GM18858 (cell line): Measurements from ENCODE around the gene SPAG9.
"Not testable (repeated sequence)": the region's sequence is repeated elsewhere in the genome, so short reads cannot be mapped to it uniquely, and the experiment has no call there.

ENCODE experiments used
- ATAC-seq: cut with Tn5 transposase; IDR thresholded peaks from one replicate; pipeline ENCODE4 v1.9.1; 2021; ENCODE audit not compliant: unreplicated experiment

Gene SPAG9

DNA sequence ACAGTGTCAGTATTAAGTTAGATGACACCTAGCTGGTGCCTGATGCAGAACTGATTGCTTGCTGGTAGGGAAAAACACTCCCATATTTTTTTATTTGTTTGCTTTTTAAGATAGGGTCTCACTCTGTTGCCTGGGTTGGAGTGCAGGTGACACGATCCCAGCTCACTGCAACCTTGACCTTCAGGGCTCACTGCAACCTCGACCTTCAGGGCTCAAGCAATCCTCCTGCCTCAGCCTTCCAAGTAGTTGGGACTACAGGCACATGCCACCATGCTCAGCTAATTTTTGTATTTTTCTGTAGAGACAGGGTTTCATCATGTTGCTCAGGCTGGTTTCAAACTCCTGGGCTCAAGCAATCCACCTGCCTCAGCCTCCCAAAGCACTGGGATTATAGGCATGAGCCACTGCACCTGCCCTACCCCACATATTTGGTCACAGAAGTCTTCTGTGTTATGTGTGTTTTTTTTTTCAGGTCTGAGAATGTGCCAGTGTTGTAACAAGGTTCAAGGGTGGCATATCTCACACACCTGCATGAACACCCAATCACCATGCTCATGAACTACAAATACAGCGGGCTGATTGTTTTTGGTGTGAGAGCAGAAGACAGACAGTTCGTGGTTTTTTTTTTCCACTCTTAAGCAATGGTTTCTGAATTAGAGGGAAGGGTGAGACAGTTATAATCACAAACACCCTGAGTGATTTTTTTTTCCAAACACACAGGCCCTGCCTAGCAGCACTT is 22.8 kb downstream of the SPAG9 start:
- ATAC-seq, result no peak

DNA sequence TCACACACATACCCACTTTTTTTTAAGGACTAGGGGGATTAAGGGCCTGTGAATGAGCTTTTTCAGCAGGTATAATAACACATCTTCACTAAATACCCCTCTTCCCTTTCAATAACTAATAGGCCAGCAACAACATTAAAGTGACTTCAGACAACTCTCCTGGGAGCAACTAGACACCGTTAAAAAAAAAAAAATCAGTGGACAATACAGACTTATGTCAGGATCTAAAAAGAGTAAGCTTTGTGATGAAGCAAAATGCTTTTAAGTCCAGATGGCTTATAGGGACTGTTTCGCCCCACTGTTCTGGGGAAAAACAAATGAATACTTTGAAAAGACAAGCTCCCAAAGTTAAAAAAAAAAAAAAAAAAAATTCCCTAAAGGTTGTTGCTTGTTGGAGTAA is 29.0 kb downstream of the SPAG9 start:
- no peak for ATAC-seq

DNA sequence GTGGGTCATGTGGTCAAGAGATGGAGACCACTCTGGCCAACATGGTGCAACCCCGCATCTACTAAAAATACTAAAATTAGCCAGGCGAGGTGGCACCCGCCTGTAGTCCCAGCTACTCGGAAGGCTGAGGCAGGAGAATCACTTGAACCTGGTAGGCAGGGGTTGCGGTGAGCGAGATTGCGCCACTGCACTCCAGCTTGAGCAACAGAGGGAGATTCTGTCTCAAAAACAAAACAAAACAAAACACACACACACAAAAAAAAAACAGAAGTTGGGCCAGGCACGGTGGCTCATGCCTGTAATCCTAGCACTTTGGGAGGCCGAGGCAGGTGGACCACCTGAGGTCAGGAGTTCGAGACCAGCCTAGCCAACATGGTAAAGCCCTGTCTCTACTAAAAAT is 31.8 kb downstream of the SPAG9 start:
- ATAC-seq, result not testable (repeated sequence)

DNA sequence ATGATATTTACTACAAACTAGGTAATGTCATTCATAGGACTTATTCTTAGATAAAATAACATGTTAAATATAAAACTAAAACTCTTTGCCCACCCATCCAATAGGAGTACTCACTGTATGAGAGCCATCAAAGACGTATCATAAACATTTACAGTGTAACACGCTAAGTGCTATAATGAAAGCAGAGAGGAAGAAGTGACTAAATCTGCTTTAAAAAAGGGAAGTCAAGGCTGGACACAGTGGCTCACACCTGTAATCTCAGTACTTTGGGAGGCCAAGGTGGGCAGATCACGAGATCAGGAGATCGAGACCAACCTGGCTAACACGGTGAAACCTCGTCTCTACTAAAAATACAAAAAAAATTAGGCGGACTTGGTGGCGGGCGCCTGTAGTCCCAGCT is 32.4 kb downstream of the SPAG9 start:
- ATAC-seq, result no peak

DNA sequence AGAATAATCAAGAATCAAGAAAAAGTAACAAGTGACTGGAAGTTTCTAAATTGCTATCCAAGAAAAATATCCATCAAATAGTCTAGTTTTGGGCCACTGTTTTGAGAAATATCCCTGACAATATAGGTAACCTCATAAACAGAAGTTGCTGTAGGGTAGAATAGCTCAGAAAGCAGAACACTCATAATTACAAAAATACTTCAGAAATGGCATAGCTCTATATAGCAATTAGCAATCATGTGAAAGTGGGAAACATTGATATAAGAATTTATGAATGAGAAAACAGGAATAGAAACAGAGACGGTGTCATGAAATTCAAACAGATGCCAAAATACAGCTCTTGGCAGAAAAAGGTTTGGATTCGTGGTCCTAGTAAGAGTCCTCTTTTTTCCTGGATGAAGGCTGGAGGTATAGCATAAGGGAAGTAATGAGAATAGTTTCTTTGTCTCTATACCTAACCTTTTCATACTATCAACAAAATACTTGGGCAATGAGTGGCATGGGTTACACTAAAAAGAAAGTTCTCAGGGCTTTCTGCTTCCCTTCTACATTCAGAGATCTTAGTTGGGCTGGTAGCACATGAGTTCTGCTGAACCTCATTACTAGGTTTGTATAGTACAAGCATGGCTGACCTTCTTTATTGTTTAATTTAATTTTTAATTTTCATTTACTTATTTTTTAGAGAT is 33.5 kb downstream of the SPAG9 start:
- no peak for ATAC-seq

DNA sequence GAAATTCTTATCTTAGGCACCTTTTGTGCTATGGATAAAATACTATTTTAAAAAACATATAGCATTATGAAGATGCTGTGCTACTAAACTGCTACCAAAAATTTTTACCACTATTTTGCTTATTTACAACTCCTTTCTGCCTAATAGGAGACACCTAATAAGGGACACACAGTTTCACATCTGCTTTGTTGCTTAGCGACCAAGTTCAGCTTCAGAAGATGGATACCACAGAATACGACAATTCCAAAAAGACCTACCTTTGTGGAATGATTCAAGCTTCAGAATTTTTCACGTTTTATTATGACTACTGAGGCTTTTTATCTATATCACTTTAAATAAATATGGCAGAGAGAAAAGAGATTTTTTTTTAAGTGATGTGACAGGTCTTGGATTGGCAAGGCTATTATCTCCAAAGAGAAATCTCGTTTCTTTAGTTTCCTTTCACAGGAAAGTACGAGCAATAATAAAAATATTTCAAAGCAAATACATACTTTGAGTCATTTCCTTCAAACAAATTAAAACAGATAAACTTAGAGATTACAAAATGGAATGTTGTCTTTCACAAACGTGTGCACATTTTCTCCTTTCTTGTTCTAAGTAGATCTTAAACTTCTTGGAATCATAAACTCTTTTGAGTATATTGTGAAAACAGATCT is 35.4 kb downstream of the SPAG9 start:
- ATAC-seq, result no peak

DNA sequence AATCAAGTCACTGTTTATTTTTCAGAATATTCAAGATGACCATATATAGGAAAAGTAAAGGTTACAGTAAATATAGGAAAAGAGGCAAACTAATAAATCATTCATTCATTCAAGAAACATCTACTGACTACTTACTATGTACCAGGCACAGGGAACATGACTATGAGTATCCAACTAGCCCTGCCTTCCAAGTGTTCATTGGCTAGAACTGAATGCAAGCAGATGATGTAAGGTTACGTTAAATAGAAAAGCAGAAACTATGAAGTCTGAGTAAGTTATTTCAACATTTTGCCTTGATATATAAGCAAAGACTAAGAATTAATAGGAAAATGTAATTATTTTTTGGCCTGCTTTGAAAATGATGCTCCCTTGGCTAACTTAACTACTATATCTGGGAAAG is 36.7 kb downstream of the SPAG9 start:
- ATAC-seq, result no peak

DNA sequence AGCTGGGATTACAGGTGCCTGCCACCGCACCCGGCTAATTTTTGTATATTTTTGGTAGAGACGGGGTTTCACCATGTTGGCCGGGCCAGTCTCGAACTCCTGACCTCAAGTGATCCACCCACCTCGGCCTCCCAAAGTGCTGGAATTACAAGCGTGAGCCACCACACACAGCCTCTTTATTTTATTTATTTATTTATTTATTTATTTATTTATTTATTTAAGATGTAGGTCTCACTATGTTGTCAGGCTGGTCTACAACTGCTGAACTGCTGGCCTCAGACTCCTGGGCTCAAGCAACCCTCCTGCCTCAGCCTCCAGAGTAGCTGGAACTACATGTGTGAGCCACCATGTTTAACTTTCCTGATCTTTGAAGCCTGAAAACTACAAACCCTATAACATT is 37.3 kb downstream of the SPAG9 start:
- not testable (repeated sequence) for ATAC-seq

DNA sequence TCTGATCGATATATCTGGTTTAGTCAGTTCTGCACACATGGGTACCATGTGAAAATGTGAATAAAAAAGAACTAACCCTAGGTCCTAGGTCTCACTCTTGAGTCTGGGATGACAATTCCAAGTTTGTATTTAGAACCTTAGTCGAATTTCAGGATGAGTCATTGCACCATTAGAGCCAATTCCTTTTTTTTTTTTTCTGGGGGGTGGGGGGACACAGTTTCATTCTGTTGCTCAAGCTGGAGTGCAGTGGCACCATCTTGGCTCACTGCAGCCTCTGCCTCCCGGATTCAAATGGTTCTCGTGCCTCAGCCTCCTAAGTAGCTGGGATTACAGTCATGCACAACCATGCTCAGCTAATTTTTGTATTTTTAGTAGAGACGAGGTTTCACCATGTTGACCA is 41.6 kb downstream of the SPAG9 start:
- no peak for ATAC-seq

DNA sequence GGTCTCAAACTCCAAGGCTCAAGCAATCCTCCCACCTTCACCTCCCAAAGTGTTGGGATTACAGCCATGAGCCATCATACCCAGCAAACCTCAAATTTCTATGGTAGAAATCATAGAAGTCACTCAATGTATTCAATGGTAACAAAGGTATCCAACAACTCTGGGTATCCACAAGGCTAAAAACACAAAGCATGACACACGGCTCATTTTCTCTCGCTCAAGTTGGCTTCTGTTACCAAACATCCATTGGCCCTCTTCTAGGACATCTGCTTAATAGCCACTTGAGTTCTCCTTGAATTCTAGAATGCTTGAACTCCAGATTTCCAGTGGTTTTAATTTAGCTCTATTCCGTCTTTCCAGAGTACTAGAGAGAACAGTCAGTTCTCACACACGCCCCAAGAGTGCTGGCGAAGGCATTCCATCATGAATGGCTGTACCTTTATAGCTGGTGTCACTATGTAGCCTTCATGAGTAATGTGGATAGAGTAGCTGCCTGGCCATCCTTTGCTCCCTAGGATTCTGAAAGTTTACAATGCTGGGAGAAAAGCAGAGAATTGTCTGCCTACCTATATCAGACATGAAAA is 42.6 kb downstream of the SPAG9 start:
- no peak for ATAC-seq

DNA sequence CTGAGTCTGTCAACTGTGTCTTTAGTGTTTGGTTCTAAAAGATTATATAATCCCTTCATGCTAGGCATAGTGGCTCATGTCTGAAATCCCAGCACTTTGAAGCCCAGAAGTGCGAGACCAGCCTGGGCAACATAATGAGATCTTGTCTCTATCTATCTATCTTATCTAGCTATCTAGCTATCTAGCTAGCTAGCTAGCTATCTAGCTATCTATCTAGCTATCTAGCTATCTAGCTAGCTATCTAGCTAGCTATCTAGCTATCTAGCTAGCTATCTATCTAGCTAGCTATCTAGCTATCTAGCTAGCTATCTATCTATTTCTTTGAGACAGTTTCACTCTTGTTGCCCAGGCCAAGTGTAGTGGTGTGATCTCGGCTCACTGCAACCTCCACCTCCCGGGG is 43.8 kb downstream of the SPAG9 start:
- ATAC-seq, result no peak

DNA sequence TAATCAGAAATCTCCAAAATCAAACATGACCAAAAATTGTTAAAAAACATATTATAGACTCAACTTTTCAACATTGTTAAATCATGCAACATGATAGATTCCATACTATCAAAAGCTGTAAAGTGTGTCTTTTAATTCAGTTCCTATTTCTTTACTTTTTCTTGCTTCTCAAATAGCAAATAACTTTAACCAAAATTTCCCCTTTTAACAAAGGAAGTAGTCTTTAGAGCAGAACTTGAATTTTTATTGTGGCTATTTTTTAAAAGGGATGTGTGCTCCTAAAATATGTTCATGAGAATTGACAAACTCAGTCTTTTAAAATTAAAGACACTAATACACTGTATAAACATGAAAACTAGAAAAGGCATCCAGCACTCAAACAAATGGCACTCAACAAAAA is 49.1 kb downstream of the SPAG9 start:
- ATAC-seq, result no peak

DNA sequence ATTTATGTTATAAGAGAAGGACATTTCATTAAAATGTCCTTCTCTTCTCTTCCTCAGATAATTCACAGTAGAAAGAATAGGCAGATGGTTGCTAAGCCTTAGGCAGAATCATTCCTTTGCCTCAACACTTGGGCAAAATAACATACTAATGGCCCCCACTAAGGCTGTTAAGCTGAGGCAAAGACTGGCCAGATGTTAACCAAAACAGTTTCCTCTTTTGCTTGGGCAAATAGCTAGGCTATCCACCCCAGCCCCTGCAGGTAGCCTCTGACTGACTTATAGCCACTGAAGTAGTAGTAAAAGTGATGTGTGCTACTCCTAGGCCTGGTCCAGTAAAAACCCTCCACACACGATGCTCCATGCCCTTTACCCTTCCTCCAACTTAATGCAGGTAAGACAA is 55.2 kb downstream of the SPAG9 start:
- no peak for ATAC-seq

DNA sequence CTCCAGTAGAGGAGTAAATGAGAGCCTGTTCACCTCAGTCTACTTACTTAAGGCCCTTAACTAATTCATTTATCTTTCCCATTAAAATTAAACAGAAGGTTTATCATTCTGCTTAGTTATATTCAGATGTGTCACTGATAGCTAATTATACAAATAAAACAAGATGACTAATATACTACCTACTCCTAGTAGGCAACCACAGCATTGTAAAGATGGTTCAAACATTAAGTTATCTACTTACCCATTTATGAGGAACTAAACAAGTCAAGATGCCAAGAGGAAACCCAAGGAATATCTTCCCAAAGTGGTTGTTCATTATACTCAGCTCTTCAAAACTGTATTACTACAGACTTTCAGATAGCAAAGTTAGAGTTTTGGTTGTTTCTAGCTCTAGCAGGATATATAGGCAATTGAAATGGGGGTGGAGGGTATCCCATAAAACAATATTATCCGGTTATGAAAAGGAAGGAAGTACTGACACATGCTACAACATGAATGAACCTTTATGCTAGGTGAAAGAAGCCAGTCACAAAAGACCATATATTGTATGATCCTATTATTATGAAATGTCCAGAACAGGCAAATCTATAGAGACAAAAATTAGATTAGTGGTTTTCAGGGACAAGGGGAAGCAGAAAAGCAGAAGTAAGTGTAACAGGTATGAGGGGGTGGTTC is 56.5 kb downstream of the SPAG9 start:
- ATAC-seq, result no peak

DNA sequence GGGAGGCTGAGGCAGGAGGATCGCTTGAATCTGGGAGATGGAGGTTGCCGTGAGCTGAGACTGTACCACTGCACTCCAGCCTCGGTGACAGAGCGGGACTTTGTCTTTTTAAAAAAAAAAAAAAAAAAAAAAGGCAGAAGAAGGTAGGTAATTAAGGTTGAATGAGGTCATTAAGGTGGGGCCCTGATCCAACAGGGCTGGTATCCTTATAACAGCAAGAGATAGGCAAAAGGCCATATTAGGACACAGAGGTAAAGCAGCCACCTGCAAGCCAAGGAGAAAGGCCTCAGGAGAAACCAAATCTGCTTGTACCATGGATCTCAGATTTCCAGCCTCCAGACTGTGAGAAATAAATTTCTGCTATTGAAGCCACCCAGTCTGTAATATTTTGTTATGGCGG is 60.3 kb downstream of the SPAG9 start:
- ATAC-seq, result no peak

DNA sequence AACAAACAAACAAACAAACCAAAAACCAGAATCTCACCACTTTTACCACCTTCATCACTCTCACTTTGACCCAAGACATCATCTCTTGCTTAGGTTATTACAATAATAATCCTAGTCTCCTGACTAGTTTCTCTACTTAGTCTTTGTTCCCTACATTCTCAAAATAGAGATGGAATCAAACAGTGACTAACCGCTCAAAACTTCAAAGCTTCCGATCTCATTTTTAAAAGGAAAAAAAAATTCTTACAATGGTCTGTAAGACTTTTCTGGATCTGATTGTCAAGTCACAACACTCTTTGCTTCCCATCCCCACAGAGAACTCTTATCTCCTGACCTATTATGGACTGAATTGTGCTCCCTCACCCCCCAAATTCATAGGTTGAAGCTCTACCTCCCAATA is 60.9 kb downstream of the SPAG9 start:
- no peak for ATAC-seq

DNA sequence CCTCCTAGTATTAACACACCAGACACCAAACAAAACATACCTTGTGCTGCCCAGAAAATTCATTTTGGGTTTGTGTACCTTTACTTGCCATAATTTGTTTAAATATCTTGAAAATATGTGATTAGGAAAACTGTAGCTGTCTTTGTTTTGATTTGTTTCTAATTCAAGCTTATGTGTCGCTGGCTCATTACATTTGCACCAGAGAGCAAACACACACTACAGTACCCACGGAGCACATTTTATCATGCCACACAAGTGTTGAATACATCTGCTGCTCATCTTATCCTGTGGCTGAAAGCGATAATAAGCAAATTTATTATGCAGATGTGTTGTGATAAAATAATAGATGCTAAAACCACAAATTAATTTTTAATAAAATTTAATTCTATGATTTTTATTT is 63.1 kb downstream of the SPAG9 start:
- no peak for ATAC-seq

DNA sequence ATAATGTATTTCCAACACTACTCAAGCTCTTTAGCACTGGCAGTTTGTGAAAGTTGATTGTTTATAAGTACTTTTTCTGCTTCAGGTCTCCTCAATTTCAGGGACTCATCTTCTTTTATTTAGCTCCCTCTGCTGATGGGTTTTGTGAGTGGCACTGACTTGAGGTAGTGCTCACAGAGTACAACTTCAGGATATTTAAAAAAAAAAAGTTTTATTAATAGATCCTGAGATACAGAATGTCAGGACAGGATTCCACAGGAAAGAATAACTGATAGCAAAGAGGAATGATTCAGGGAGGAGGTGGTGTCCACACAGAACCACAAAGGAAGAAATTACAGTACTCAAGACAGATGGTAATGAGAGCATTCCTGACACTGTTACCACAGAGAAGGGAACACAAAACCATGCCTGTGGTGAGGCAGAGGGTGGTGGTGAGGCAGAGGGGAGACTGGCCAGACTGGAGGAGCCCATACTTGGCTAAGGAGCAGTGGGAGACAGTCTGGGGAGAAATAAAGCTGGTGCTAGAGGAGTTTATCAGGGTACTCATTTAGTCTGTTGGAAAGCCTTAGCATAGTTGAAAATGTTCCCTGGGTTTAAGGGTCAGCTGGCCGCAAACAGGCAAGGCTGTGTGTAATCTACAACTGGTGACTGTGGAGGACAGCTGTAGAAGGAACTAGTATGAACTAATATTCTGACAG is 63.7 kb downstream of the SPAG9 start:
- ATAC-seq, result no peak

DNA sequence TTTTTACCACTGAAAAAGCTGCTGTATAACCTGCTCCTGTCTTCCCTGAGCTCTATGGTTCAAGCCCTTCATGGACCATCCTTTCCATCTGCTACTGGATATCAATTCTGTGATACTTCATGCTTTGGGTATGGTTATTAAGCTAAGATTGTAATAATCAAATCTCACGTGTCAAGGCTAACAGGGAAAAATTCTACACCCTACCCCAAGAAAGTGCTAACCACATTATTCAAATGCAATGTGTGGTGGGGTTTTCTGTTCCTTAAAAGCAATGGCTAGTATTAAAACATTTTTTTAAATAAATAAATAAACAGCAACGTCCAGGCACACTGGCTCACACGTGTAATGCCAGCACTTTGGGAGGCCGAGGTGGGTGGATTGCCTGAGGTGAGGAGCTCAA is 65.9 kb downstream of the SPAG9 start:
- no peak for ATAC-seq

DNA sequence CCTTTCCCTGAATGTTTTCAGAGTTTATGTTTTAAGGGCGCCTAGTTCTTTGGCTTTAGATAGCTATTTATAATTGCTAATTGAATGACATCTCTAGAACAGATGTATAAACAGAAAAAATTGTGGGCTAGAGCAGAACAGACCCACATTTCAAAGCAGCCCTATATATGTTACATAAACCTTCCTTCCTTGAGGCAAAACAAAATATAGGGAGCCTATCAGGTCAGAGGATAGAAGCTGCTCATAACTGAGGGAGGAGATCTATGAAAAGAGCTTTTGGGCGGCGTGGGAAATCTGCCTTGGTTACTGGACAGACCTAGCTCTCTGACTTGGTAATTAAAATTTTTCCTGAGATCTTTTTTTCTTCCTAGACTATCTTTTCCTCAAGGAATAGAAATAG is 68.4 kb downstream of the SPAG9 start:
- ATAC-seq, result no peak
